ENCODE data around the gene ABHD8. TPM values are rescaled to one million over a fixed set of nuclear protein-coding genes. Genes with fewer than 3 reads are reported as not detected.

The ABHD8 gene
- total and polyA plus RNA-seq, 2 donors (not counting 1 experiment from before 2014, with no cell fraction given) = 5.2 to 7.2 TPM

GRCh38 chr19:17243211-17243829 lies 59.9 kb downstream of the ABHD8 start:
- POLR2A ChIA-PET = interaction anchor here (0.6 to 3.1 kb wide), 3 partner anchors 17 to 791 kb away, joined by 6 to 13 read pairs (median 12); partner anchors contain the start of gene OCEL1
- Mint-ChIP-seq H3K9me3 (ENCODE audit: insufficient read depth) (no peaks in the 10 kb centered on the region), H3K27ac (peak overlapping the region; percentile 68), H3K27me3 (no peaks in the 10 kb centered on the region), H3K4me1 (peaks cover 25% of the 10 kb centered on the region), H3K4me3 (peak overlapping the region; percentile 77)
- H3K36me3 ChIP-seq (replicated peaks in 1 of 2; ENCODE audit: control extremely low read depth in 1 of 2, control insufficient read depth in 1 of 2, extremely low read depth in 1 of 2, insufficient read depth in 2 of 2, low read length in 1 of 2) = no peaks in the 10 kb centered on the region
- ATAC-seq (ENCODE audit: low read depth) (no peak), DNase-seq (peak; percentile 20)
- no peak overlapping the region for H3K4me3 ChIP-seq (ENCODE audit: control extremely low read depth in 1 of 5, extremely low read depth in 1 of 5, insufficient read depth in 1 of 5, low read depth in 2 of 5, low read length in 4 of 5)
- no peak overlapping the region for H2AFZ ChIP-seq (ENCODE audit: insufficient read depth, low read depth, low read length, poor library complexity, severe bottlenecking)
- no peaks in the 10 kb centered on the region for H3K79me2 ChIP-seq (ENCODE audit: control insufficient read depth, insufficient read depth, low read length)
- H3K27ac ChIP-seq (ENCODE audit: low read length in 2 of 2) = no peak overlapping the region
- no peak overlapping the region for H3K9ac ChIP-seq (ENCODE audit: low read length)
- H3K27me3 ChIP-seq (replicated peaks in 1 of 4; ENCODE audit: control extremely low read depth in 1 of 4, control insufficient read depth in 3 of 4, insufficient read depth in 4 of 4, low read length in 3 of 4) = no peaks in the 10 kb centered on the region
- CTCF ChIA-PET = interaction anchor here (0.9 to 2.2 kb wide), 5 partner anchors 8 to 176 kb away, joined by 3 to 6 read pairs (median 4); partner anchors contain the start of gene BABAM1
- no peaks in the 10 kb centered on the region for H4K20me1 ChIP-seq (ENCODE audit: control insufficient read depth, insufficient read depth, low read length, poor library complexity, severe bottlenecking)
- peaks cover 0 to 2% (median 0%) of the 10 kb centered on the region in 3 donors for H3K9me3 ChIP-seq (ENCODE audit: control extremely low read depth in 1 of 3, control insufficient read depth in 2 of 3, insufficient read depth in 1 of 3, low read length in 2 of 3)
- WGBS (ENCODE audit: insufficient coverage) = 91% methylated on average over 7 of the region's 8 CpGs
- peaks cover 5 to 29% of the 10 kb centered on the region in 2 donors for H3K4me1 ChIP-seq (ENCODE audit: control insufficient read depth in 2 of 2, insufficient read depth in 2 of 2, low read length in 2 of 2)
- no peak overlapping the region for H3K4me2 ChIP-seq (replicated peaks; ENCODE audit: low read depth, low read length, poor library complexity, severe bottlenecking)
- intact Hi-C loops (cut with micrococcal nuclease) = no loop called here
- TF ChIP-seq EZH2 (IDR thresholded peaks at IDR 0.05; ENCODE audit: borderline replicate concordance, insufficient read depth, low read depth, low read length, poor library complexity, severe bottlenecking) (no peak), CTCF (IDR thresholded peaks at IDR 0.05) (no peak)
